ENCODE data around the gene ARHGAP4.
A peak's percentile ranks its signal among the peaks of the same experiment; 100 is the strongest.

Gene ARHGAP4

DNA sequence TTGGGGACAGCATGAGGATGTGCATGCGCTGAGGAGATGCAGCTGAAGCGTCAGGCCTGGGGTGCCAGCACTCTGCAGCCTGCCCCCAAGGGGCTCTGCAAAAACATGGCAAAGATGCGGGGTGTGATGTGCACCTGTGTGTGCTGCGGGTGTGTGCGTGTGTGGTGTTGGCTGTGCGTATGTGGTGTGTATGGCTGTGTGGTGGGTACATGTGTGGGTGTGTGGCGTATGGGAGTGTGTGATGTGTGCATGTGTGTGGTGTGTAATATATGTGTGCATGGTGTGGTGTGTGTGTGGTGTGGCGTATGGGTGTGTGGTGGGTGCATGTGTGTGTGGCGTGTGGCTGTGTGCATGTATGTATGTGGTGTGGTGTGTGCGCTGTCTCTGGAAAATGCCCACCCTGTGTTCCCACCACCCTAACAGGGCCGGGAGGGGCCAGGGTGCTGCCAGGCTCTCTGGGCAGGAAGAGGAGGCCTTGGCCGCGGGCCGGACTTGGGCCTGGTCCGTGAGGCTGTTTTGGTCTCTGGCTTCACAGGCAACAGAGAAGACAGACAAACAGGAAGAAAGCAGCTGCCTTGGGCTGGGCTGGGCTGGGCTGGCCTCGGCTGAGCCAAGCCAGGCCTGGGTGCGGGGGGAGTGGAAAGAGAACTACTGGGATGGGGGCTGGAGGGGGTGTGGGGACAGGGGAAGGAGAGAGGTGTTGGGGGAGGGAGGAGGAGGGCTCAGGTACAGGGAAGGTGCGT is 22.7 kb downstream of the ARHGAP4 start:
- DNase-seq: no peak

GRCh38 chrX:153902385-153902784 is 23.7 kb downstream of the ARHGAP4 start:
- no peak for DNase-seq

DNA sequence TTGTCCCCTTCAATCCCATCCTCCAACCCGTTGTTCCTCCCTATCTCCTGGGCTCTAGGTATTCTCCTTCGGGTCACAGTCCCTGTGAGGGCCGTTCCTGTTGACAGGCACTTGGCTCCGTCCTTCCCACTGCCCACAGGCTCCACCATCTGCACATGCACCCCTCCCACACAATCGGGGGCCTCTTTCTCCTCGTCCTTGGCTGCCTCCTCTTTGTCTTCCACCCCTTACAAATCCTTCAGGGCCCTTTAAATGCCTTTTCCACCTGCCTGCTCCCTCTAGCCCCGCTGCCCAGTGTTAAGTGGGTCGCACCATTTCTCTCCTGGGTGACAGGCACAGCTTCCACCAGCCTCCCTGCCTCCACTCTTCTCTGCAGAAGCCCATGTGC is 24.3 kb downstream of the ARHGAP4 start:
- no peak for DNase-seq

- peak; percentile 76 for DNase-seq
Measured at GRCh38 chrX:153900831-153901752, 25.0 kb downstream of the ARHGAP4 start.

GRCh38 chrX:153897899-153898298 is 28.2 kb downstream of the ARHGAP4 start:
- DNase-seq: no peak

DNA sequence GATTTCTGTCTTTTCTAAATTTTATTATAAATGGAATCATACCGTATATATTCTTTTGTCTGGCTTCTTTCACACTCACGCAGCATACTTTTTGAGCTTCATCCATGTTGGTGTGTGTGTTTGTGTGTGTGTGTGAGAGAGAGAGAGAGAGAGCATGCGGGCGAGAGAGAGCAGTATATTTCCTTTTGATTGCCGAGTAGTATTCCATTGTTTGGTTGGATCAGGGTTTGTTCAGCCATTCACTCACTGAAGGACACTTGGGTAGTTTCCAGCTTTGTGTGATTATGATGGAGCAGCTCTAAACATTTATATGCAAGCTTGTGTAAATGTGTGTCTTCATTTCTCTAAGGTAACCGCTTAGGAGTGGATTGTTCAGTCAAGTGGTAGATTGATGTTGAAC is 36.9 kb downstream of the ARHGAP4 start:
- DNase-seq: peak; percentile 66

DNA sequence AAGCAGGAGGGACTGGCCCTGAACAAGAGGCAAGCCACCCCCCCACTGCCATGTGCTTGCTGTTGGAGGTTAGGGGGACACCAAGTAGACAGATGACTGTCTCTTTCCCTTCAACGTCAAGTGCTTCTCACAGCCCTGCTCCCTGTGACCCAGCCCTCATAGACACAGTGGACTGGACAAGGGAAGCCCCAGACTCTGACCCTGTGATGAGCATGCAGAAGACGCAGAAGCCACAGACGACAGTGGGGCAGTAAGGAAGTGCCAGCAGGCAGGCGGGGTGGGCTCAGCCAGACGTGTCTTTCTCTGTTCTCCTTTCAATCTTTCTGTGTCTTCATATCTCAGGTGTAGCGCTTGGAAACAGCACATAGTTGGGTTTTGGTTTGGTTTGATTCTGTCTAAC is 37.7 kb downstream of the ARHGAP4 start:
- DNase-seq: no peak

- no peak for DNase-seq
Measured at GRCh38 chrX:153887385-153887784, 38.7 kb downstream of the ARHGAP4 start.

- no peak for DNase-seq
Measured at GRCh38 chrX:153886915-153887314, 39.1 kb downstream of the ARHGAP4 start.

DNA sequence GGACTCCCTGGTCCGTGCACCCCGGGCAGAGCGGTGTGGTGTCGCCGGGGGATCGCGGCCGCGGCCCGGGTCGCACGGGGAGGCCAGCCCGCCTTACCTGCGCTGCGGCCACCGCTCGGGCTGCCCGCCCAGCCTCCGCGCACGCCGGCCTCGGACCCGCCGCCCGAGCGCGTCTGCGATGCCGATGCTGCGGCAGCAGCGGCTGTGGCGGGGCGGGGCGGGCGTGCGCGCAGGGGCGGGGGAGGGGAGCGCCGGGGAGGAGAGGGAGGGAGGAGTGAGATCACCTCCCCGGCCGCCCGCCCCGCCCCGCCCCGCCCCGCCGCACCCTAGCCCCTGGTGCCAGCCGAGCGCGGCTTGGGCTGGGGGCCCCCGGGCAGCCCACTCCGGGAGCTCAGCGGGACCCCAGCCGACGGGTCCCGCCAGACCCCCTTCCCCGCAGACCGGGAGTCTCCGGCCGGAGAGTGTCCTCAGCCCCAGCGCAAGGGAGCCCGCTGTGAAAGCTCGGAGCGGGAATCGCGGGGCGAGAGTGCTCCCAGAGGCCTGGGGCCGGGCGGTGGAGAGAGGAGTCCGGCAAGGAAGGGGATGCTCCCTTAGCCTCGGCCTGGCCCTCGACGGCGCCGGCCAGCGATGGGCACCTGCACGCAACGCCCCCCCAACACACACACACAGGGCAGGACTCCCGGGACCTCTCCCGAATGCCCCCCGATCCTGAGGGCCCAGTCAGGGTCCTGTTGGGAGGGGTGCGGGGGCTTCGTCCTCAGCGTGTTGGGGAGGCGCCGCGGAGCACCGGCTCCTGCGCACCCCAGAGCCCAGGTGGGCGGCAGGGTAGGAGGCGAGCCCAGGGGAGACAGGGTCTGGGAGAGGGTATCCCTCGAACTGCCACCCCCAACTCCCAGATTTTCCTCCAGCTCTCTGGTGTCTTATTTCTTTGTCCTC is 39.8 kb downstream of the ARHGAP4 start, which contains the start of gene L1CAM:
Gene L1CAM, minus strand, starts transcription at position 206 of the 936 bp plus-strand sequence. CDS start 10,337 bp downstream, outside the sequence.
- peak; percentile 59 for DNase-seq

- DNase-seq: no peak
Measured at GRCh38 chrX:153885208-153885787, 40.8 kb downstream of the ARHGAP4 start.

DNA sequence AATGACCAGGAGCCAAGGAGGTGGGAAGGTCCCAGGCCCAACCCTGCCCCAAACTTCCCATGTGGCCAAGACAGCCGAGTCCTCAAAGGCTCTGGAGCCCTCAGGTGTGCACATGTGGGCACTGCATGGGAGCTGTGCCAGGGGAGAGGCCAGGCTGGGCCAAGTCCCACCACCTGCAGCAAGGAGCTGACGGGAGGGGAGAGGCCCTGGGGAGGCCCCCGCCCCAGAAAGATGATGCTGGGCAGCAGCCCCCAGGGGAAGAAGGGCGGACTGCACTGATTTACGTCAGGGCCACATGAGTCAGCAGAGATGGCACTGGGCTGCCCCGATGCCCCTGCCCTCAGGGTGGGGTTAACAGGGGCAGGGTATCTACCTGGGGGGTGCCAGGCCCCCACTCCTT is 41.5 kb downstream of the ARHGAP4 start:
- DNase-seq: peak; percentile 62

DNA sequence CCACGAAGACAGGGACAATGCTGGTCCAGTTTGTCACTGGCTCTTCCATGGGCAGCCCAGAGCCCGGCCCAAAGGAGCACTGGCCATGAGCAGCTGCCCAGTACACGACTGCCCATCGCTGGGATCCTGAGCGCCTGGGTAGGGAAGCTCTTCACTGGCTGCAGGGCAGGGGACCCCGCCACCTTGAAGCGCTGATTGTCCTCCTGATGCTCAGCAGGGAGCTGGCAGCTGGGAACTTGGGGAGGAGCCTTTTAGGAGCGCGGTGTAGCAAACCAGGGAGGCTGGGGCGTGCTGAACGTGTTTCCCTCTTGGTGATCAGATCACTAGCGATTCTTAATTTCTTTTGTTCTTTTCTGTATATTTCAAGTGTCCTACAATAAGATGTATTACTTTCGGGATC is 41.9 kb downstream of the ARHGAP4 start:
- no peak for DNase-seq

- DNase-seq: no peak
Measured at GRCh38 chrX:153883163-153883843, 42.8 kb downstream of the ARHGAP4 start.

DNA sequence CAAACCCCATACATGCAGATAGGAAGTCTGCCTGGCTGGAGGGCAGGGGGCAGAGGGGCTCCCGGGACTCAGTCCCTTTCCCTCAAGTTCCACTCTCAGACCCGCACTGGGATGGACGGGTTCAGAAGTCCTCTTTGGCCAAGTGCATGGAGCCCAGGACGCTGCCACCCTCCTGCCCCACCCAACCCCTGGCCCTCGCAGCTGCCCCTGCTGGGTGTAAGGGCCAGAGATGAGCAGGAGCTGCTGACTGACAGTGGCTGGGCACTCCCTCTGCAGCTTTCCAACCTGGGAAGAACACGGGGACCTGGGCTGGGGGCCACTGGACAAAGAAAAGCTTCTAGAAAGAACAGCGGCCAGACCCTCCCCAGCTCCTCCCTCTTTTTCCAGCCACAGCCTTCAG is 43.5 kb downstream of the ARHGAP4 start:
- DNase-seq: no peak

DNA sequence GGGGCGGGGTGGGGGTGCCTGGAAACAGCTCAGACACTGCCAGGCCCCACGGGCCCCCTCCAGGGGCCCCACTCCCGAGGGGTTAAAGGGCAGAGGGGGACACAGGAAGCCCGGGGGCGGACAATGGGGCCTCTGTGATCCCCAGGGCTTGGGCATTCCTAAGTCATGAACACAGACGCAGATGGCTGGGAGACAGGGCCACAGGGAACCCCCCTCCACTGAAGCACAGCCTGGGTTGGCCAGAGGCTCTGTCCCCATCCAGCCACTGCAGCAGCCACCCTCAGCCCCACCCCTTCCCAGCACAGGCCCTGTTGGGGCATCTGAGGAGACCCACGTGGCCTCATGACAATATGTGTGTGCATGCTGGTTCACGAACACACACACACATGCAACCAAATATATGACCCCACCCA is 44.0 kb downstream of the ARHGAP4 start:
- no peak for DNase-seq

- no peak for DNase-seq
Measured at GRCh38 chrX:153881281-153881680, 44.8 kb downstream of the ARHGAP4 start.

- no peak for DNase-seq
Measured at GRCh38 chrX:153880440-153880815, 45.6 kb downstream of the ARHGAP4 start.

GRCh38 chrX:153879741-153880439 is 46.2 kb downstream of the ARHGAP4 start:
- no peak for DNase-seq

DNA sequence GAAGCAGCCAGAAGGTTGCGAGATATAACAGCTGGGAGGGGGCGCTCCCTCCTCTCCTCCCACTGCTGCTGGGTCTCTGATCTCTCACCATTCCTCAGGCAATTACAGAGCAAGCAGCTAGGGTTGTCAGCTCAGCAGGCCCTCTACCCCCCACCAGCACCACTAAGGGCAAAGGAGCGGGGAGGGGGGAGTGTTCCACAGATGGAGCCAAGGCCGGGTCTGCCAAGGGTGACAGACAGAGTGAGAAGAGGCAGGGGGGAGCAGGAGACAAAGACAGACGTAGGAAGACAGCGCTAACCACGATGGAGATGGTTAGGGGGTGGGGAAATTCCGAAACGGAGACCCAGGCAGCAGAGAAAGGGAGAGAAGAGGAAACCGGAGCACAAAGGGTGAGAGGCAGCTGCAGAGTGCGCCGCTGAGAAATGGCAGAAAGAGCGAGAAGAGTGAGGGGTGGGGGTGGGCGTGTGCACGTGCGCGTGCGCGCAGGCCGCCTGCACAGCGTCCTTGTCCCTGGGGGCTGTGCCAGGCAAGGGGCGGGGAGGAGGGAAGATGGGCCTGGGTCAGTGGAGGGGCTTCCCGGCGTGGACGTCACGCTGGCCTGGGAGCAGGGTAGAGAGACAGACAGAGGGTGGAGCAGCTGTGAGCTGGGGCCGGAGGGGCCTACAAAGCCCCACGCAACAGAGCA is 47.0 kb downstream of the ARHGAP4 start:
- no peak for DNase-seq

DNA sequence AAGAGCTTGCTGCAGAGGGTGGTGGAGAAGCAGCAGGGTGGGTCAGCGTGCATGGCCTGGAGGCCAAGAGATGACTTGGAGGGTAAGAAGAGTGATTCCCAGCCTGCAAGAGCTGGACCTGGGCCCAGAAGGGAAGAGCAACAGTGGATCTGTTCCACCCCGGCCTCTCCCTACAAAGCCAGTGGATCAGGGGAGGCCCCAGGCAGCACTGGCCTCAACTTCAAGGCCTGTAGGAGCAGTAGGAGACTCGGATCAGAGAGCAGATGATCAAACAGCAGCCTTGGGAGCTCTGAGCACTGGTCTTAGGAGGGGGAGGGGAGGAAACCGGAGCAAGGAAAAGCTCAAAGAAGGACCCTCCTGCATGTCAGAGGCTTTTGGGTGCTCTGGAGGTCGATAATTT is 47.7 kb downstream of the ARHGAP4 start:
- no peak for DNase-seq
